Activated CD4-positive, alpha-beta T cell treated with anti-CD3 and anti-CD28 coated beads for 48 hours (primary cell): ENCODE measurements around the gene TSR3.
"Not testable (repeated sequence)": the region's sequence is repeated elsewhere in the genome, so short reads cannot be mapped to it uniquely, and the experiment has no call there.

ENCODE experiments used
- DNase-seq: peaks from one replicate; pipeline ENCODE4 v3.0.0-alpha.2; 2020

TSR3 gene

DNA sequence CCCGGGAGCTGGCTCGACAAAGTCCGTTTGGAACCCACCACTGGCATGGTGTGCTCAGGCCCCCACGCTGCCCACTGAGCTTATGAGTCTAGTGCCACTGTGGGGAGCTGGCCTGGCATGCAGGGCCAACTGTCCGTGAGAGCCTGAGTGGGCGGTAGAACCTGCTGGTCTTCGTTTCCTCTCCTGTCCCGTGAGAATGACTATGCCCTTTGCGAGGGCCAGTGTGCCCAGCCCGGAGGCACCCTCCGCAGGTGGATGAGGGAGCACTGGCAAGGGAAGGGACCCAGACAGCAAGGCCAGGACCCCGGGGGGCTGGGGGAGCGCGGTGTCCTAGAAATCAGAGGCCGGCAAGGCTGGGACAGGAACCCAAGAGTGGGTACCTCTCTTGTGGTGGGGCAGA lies 15.1 kb downstream of the TSR3 start:
- DNase-seq, result no peak

DNA sequence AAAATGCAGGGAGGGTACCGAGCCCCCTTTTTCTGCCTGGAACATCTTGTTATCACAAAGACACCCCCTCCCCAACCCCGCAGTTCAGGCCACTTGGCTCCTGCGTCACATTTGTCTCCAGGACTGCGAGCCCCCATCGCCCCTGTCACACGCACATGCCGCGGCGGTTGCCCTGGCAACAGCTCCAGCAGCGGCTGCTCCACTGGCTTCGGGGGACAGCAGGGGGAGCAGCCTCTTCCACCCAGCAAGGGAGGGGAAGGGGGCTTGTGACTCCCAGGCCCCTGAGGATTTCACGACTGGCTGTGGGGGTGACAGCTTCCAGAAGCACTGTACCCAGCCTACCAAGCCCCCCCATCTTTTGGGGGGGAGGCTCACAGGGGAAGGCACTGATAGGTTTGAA lies 15.7 kb downstream of the TSR3 start:
- no peak for DNase-seq

DNA sequence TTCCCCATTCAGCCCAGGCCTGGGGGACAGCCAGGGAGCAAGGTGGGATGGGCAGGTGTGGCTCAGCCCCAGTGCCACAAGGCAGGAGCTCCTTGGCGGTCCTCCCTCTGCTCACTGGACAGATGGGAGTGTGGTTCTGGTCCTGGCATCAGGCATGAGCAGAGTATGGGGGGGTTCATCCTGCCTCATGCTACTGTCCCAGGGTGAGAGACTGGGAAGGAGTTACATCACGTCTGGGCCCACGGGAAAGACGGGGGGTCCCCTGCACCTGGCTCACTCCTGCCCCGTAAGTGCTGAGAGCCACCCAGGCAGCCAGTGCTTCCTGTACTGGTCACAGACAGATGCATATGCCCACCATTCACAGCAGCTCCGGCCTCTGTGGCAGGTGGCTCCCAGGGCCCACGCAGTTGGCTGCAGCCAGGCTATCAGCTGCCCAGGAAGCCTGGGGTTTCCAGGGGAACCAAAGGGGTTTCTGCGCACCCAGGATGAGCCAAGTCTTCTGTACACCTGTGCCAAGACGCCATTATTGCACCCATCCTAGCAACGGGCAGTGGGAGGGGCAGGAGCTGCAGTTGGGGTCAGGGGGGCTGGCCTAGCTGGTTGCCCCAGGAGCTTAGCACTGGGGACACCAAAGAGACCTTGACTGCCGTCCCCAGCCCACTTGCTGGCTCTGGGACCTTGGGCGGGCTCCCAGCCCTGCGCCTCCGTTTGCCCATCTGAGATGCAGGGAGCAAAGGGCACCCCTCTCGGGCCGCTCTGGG lies 16.3 kb downstream of the TSR3 start:
- DNase-seq, result no peak

DNA sequence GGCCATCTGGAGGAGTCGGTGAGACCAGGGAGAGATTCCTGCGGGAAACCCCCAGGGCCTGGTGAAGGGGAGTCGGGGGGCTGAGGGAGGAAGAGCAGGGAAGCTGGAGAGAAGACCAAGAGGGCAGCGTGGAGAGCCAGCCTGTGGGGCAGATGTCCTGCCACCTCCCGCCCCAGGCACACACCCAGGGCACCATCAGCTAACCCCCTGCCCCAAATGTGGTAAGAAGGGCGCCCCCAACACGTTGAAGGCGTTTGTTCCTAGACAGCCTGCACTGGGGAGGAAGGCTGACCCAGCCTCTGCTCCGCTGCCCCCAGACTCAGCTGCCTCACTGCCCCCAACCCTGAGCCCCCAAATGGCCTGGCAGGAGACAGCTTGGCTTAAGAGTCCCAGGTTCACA lies 16.9 kb downstream of the TSR3 start:
- DNase-seq, result no peak

DNA sequence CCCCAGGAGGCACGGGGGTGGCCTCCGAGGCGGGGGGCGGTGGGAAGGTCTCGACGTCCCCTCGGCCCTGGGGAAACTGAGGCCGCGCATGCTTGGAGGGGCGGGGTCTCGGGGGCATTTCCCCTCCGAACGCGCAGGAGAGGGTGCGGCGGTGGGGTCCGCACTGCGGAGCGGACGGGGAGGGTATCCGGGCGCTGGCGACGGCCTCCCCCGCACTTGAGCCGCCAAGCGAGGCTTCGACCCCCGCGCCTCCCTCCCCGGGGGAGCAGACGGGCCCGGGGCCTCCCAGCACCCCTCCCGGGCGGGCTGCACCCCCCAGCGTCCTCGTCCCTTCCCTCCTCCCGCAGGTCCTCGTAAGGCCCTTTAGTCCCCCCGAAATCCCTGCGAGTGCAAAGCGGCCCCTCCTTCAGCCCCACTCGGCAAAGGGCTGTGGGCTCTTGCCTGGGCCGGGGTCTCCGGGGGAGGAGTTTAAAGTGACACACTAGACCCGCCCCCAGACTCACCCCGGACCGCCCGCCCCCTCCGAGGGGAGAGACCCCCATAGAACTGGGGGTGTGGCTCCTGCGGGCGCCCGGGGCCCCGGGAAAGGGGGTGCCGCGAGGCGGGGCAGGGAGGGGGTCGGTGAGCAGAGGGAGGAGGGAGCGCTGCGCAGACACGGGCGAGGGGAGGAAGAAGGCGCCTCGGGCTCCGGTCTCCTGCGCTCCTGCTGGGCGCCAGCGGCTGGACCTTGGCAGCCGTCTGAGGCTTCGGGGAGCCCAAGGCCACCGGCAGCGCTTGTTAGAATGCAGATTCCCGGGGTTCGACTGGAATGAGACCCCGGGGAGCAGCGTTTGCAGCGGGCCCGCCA lies 17.6 kb downstream of the TSR3 start:
- DNase-seq, result no peak

DNA sequence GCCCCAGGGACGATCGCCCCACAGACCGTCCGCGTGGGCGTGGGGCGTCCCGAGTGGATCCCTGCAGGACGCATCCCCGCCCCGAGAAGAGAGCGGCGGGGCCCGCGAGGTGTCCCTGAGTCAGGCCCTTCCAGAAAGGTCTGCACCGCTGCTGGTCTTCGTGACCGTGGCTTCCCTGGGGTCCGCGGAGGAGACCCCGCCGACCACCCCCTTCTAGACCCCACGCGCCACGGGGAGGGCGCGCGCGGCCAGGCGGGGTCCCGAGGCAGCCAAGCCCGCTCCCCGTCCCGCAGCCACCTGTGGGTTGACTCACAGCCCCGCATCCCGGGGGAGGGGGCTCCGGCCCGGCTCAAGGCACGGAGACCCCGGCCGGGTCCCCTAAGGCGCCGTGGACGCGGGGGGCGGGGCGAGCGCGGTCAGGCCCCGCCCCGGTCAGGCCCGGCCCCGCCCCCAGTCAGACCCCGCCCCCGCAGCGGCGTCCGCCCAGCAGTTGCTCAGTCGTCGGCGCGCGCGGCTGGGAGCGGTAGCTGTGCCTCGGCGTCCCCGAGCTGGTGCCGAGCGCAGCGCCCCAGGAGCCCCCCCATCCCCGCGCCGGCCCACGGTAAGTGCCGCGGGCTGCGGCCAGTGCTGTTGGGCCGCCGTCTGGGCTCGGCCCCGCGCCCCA lies 18.4 kb downstream of the TSR3 start, which contains the start of gene BAIAP3:
Gene BAIAP3, plus strand, starts transcription at position 497 of the 664 bp plus-strand sequence. CDS start 4,905 bp downstream, outside the sequence.
- DNase-seq, result peak; percentile 65

DNA sequence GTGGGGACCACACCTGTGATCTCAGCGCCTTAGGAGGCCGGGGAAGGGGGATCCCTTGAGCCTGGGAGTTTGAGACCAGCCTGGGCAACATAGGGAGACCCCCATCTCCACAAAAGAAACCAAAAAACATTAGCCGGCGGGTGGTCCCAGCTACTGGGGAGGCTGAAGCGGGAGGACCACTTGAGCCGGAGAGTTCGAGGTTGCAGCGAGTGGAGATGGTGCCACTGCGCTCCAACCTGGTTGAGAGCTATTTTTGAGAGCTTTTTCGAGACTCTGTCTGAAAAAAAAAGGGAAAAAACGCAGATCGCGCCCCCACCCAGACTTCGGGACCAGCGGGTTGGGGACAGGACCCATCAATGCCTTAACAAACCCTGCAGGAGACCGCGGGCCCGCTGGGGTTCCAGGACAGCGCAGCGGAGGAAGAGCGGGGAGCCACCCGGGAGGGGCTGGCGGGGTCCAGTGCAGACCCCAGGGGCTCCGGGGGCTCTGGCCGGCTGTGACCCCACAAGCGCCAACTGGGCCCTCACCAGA lies 19.0 kb downstream of the TSR3 start:
- no peak for DNase-seq

DNA sequence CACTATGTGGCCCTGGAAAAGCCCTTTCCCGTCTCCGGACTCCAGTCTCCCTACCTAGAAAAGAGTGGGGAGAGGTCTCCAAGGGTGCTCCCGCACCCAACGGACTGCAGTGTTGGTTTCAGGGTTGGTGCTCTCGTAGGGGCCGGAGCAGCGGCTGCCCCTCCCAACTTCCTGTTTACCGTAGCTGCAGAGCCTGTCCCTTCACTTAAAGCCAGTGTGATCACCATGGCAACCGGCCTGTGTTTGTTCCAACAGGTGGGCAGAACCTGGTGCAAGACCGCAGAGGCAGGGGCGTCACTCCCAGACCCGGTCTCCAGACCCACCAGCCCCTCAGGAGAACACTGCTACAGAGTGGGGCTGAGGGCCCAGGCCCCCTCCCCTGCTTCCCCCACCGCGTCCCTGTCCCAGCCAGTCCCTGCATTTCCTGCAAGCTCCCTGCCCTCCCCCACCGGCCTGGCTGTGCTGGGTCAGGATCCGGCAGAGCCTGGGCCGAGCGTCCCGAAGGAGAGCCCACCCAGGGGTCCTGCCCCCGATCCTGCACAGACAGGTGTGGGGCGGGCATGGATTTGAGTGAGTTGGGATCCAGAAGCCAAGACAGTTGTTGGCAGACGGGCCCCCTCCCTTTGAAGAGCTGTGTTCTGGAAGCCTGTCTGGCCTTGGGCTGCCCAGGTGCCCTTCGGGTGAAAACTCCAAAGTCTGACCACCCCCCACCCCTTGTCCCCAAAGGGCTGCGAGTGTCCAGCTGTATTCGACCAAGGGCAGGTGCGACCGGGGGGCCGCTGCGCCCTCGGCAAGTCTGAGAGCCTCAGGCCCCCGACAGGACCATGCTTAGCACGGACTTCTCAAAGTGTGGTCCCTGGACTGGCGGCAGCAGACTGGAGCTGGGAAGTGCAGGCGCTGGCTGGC lies 19.7 kb downstream of the TSR3 start:
- DNase-seq, result peak; percentile 38

DNA sequence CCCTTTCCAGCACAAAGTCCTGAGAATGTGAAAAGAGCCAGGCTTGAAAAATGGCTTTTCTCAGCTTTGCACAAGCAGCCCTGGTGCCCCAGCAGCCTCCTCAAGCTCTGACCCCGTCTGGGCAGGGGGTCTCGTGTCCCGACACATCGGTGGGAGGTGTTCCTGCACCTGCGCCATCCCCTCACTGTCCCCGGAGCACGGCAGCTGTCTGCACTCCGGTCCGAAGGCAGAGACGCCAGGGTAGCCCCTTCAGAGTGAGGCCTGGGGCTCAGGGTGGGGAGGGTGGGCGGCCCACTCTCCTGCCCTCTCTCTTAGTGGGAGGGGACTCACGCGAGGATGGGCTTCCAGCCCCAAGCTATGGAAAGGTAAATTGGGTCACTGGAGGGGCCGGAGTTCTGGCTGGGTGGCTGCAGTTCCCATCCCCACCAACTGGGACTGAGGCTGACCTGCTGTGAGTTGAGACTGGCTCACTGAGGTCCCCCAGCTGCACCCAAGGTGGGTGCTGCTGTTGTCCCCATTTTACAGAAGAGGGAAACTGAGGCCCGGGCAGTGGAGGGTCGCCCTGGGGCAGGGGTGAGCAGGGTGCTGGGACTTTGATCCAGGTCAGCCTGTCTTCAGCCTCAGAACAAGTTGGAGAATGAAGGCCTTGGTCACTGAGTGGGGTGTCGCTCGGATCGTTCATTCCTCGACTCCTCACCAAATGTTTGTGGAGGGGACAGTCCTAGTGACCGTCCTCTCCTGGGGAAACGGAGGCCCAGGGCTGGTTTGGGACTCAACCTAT lies 20.6 kb downstream of the TSR3 start:
- DNase-seq, result no peak

DNA sequence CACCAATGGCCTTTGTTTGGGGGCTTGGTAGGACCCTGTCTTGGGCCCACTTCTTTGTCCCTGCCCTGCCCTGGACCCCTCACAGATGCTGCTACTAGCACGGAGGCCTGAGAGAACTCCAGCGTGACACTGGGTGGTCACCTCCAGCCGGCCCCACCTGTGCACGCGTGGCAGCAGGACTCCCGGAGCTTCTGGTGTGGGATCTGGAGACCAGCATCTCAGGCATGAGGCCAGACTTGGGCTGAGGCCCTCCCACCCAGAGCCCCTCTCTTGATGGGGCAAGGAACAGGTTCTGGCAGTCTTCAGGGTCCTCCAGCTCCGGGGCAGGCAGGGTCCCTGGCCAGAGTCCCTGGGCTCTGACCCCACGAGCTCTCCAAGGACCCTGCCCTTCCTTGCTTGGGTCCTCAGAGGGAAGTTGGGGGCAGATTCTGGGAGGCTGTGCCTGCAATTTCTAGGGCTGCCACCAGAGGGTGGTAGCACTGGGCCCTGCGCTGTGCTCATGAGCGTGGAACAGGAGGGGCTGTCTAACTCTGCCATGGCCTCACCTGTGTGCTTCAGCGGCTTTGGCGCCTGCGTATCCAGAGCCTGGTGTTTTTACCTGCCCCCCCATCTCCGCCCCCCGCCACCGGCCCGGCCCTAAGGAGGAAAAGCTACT lies 21.3 kb downstream of the TSR3 start:
- peak; percentile 62 for DNase-seq

DNA sequence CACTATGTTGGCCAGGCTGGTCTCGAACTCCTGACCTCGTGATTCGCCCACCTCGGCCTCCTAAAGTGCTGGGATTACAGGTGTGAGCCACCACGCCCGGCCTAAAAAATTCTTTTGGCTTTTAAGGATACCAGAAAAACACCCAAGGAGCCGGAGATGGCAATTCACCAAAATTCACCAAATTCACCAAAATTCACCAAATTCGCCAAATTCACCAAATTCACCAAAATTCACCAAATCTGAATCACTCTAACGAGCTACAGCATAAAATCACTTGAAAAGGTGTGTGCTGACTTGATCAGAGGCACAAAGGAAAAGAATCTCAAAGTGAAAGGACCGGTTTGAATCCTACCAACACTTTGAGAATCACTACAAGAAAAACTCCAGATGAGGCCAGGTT lies 22.7 kb downstream of the TSR3 start:
- not testable (repeated sequence) for DNase-seq

DNA sequence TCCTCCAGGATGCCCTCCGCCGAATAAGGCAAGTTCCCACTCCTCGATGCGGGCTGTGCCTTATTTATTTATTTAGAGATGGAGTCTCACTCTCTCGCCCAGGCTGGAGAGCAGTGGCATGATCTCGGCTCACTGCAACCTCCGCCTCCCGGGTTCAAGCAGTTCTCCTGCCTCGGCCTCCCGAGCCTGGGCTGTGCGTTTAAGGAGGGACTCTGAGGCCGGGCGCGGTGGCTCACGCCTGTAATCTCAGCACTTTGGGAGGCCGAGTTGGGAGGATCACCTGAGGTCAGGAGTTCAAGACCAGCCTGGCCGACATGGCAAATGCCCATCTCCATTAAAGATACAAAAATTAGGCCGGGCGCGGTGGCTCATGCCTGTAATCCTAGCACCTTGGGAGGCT lies 23.5 kb downstream of the TSR3 start:
- DNase-seq, result not testable (repeated sequence)

DNA sequence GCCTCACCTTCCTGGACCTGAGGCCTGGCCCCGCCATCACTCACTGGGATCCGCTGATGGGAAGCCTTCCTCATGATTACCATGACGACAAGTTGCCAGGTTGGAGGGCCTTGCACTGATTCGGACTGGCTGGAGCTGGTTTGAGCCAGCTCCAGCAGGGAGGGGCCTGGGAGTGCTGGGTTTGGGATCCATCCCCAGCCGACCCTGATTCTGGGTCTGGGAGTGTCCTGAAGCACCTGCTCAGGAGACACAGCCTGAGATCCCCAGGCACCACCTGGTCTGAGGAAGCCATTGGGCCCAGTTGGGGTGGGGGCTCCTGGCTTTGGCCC lies 24.1 kb downstream of the TSR3 start:
- no peak for DNase-seq

DNA sequence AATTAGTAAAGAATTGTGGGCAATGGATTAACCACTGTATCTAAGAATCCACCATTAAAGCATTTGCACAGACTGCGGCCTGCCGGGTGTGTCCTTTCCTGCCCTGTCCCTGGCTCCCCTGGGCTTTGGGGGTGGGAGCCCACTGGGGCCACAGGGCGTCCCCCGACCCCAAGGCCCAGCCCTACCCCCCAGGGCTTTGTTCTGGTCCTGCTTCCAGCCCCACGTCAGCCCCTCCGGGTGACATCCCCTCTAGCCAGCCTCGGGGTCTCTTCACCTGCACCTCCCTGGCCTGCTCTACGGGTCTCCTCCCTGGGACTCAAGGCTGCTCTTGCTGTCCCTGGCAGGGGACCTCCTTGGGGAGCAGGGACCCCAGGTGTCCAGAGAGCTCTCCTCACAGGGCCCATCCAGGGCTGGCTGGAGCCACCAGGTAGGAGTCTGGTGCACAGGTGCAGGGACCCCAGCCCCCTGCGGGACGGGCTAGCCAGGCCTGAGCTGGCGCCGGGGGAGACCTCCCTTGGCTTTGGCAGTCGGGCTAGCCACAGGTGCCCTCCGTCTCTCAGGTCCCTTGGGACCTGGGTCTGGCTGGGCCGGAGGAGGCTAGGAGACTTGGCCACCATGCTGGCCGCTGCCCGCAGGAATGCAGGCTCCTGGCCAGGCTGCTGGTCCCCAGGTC lies 24.6 kb downstream of the TSR3 start:
- no peak for DNase-seq

DNA sequence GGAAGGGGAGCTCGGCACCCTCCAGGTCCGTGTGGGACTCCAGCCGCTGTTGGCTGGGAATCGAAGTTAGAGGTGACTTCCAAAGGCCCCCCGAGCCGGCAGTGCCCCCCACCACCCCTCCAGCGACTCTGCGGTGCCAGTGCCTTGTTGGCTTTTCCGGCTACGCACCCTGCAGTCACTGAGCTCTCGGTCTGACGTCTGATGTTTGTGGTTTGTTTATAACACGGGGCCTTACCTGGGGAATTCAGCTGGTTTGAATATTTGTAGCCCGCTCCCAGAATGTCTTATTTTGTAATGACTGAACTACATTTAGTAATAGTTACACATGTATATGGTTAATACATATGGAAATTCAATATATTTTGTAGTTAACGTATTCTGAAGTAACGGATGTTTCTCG lies 25.3 kb downstream of the TSR3 start:
- no peak for DNase-seq

DNA sequence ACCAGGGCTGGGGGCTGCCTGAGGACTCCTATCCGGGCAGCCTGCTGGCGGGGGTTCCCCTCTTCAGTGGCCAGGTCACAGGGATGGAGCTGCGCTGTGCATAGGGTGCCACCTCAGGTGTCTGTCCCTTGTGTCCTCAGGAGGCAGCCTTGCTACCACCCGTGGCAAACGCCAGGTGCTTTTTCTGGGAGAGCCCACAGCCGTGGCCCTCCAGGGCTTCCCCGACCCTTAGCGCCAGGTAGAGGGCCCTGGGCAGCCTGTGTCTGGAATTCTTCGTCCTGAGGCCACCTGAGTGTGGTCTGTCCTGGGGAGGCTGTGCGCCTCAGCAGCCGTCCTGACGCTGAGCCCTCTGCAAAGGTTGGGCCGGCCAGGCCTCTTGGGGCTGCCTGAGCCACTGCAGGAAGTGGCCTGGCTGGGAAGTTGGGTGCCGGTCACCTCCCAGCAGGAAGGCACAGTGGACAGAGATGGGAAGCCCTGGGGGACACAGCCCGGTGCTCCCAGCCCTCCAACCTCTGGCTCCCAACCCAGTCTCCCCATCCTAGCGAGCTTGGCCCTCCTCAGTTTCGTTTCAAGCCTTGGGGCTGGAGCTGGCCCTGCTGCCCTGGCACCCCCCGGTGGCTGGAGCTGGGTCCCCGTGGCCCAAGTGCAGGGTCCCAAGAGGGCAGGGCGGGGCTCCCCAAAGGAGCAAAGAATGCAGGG lies 25.9 kb downstream of the TSR3 start:
- DNase-seq, result no peak

DNA sequence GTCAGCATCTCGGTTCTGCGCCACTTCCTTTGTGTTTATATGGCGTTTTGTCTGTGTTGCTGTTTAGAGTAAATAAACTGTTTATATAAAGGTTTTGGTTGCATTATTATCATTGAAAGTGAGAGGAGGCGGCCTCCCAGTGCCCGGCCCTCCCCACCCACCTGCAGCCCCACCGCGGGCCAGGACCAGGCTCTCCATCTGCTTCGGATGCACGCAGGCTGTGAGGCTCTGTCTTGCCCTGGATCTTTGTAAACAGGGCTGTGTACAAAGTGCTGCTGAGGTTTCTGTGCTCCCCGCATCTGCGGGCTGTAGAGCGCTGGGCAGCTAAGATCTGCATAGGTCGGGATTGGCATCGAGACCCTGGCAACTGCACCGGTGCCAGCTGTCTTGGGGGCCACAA lies 26.4 kb downstream of the TSR3 start:
- no peak for DNase-seq

DNA sequence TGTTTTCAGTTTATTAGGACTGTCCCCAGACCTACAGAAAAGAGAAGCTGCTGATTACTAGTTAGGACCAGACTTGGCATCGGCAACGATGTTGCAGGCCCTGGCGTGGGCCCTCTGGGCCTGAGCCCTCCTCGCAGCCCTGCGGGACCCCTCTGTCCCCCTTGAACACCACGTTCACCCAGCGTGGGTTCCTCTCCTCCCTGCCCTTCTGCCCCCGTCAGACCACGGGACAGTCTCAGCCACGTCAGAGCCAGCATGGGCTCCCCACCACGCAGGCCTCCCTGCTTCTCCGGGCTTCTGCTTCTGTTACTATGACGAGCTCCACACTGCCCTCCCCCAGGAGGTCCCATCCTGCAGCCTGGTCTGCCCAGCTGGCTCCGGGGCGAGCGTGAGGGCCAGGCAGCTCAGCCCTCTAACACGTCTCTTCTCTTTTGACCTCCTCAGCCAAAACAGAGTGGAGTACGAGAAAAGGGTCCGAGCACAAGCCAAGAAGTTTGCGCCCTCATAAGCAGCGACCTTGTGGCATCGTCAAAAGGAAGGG lies 27.3 kb downstream of the TSR3 start:
- DNase-seq, result no peak
